GM18909 (cell line): ENCODE data around the gene ACOX3.
"Not testable (repeated sequence)": the region's sequence is repeated elsewhere in the genome, so short reads cannot be mapped to it uniquely, and the experiment has no call there.

Experiments
- ATAC-seq: cut with Tn5 transposase; IDR thresholded peaks from one replicate; pipeline ENCODE4 v1.9.1; 2021; ENCODE audit warnings: mild to moderate bottlenecking; ENCODE audit not compliant: unreplicated experiment, poor library complexity

Gene ACOX3

DNA sequence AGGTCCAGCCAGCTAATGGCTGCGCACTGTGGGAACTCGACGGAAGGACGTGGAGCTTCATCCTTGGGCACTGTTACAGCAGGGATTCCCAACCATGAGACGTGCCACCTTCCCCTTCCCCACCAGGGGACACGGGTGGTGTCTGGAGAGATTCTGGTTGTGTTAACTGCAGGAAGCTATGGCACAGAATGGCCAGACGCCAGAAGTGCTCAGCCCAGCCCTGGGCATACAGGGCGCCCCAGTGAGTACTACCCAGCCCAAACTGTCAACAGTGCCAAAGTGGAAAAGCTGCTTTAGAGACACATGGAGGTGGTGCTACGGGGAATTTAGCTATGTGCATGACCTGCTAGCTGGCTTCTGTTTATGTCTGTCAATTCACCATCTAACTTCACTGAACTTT, 32.8 kb downstream of the ACOX3 start:
- no peak for ATAC-seq

DNA sequence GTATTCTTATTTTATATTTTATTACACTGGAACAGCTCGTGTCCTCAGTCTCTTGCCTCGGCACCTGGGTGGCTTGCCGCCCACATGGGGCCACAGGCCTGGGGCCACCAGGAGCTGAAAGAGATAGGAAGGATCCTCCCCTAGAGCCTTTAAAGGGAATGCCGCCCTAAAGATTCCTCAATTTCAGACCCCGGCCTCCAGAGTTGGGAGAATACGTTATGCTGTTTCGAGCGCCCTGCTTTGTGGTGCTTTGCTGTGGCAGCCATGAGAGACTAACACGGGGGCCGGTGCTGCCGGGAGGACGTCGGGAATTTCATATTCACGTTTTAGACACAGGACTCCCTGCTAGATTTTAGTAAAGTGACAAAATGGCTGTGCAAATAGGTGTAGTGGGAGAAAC, 33.2 kb downstream of the ACOX3 start:
- ATAC-seq = no peak

DNA sequence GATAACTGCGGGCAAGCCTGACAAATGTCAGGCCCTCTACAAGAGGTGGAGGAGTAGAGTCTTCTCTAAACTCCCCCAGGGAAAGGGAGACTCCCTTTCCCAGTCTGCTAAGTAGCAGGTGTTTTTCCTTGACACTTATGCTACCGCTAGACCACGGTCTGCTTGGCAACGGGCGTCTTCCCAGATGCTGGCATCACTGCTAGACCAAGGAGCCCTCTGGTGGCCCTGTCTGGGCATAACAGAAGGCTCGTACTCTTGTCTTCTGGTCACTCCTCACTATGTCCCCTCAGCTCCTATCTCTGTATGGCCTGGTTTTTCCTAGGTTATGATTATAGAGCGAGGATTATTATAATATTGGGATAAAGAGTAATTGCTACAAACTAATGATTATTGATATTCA, 33.6 kb downstream of the ACOX3 start:
- not testable (repeated sequence) for ATAC-seq

DNA sequence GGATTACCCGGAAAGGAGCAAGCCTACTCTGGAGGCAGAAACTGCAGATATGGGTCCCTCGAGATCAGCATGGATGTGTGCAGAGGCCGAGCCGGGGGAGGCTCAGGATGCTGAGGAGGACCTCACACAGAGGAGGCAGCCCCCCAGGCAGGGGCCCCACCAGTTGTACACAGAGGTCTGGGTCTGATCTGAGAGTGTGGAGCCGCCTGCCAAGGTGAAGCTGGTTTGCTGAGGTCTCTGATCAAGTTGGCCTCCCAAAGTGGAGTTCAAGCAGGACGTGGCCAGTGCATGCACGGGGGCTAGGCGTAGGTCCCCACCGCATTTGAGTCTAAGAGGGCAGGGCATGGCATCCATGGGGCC, 35.0 kb downstream of the ACOX3 start:
- ATAC-seq = no peak

DNA sequence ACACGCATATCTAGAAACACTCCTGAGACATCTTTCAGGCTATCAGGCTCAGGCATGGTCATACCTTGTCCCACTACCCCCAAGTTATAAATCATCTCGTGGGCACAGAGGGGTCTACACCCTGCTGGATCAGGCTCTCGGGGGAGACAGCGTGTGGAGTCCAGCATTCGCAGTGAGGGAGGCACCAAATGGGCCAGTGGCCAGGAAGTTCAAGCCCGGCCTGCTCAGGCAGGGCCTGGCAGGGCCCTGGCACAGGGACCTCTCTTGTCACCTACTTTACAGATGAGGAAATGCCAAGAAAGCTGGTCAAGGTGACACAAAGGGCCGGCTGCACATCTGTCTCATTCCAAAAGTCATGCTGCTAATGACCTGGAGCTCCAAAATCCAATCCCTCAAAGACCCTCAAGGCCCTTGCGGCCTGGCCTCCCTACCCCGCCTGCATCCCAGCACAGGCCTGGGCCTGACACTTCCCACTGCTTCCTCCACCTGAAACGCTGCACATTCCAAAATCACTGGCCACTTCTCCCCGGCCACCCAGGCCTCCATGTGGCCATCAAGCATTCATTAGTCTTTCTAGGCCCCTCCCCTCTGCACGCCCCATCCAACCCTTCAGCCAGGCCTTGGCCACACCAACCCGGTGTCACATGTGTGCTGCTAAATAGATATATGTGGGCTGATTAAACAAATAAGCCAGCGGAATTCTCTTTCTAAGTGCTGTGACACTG, 35.6 kb downstream of the ACOX3 start:
- no peak for ATAC-seq

DNA sequence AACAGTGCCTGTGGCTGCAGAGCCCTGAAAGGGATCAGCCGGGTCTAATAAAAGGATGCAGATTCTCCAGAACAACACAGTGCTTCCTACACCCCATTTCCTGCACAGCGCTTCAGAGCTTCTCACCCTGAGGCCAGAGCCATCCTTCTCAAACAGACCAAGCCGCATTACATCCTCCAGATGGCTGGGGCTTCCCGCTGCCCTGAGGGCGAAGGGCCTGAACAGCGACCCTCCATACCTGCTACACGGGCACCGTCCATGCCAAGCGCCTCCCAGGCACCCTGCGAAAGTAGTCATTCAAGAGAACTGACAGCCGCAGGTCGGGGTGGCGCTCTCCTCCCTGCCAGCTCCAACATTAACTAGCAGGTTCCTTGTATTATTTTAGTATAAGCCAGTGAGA, 36.5 kb downstream of the ACOX3 start:
- no peak for ATAC-seq

DNA sequence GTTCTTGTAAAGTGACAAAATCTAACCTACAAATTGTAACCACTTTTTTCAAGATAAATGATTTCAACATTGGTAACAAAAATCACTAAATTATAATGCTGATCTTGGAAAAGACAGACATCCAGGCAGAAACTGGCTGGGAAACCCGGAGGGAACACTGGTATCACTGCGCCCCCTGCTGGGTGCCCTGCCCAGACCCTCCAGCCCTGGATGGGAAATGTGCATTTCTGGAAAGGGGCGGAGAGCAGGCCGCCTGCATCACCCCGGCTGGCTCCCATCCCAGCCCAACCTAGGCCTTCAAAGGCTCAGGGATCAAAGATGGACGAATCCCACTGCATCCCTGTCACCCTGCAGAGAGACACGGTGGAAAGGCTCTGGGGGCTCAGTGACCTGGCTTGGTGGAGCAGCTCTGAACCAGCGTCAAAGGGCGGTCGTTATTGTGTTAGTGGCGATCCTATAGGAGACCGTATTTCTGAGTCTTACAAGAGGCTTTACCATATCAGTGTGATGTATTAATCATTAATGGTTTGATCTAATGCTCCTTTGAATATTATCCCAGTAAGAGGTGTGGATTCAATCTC, 37.3 kb downstream of the ACOX3 start:
- no peak for ATAC-seq

DNA sequence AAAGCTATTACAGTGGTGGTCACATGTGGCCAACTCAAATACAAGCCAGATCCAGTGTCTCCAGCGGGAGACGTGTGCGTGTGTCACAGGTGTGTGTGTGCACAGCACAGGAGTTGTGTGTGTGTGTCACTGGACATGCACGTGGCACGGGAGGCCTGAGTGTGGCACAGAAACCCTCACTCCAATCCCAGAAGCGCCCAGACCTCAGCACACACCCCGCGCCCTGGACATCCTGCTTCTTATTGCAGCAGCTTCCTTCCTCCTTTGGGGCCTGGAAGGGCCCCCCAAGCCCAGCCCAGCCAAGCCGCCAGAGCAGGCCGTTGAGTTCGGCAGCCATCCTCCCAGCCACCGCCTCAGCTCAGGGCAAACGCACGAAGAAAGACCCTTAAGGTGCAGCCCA, 37.9 kb downstream of the ACOX3 start:
- no peak for ATAC-seq

DNA sequence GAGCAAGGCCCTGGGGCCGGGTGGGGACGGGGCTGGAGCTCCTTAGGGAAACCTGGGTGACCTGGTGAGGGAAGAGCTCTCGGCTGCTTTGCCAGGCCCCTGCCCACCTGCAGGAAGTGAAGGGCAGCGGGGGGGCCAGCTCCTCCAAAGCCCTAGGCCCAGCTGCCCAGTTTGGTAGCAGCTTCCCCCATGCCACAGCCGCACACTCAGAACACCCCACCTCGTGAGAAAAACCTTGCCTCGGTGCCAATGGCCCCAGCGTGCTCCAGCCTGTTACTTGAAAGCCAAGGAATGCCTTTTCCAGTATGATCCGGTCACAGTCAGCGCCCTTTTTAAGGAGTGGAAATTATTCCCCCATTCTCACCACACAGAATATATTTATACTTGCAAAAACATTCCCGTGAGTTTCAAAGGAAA, 38.3 kb downstream of the ACOX3 start:
- no peak for ATAC-seq

DNA sequence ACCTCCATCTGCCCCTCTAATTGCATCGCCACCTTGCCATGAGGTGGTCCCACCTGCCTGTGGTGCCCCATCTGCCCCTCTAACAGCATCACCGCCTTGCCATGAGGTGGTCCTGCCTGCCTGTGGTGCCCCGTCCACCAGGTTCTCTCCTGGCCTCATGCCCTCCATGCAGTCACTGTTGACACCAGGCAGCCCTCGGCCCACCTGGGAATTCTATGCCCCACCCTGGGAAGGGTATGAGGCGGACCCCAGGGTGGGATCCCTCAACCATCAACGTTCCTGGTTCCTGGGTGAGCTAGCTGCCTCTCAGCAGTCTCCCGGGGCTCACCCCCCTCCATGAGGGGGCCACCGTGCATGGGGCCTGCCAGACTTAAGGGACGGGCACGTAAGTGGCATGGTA, 38.9 kb downstream of the ACOX3 start:
- ATAC-seq = no peak

DNA sequence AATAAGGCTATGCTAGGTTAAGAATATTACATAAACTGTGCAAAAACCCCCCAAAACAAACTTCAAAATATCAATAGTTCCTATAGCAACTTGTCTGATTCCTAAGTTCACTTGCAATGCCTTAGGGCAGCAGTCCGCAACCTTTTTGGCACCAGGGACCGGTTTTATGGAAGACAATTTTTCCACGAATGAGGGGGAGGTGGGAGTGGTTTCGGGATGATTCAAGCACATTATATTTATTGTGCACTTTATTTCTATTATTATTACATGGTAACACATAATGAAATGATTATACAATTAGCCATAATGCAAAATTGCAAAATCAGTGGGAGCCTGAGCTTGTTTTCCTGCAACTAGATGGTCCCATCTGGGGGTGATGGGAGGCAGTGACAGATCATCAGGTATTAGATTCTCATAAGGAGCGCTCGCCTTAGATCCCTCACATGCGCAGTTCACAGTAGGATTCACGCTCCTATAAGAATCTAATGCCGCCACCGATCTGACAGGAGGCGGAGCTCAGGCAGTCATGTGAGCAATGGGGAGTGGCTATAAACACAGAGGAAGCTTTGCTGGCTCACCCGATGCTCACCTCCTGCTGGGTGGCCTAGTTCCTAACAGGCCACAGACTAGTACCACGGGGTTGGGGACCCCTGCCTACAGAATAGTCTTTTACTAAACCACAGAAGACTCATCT, 39.7 kb downstream of the ACOX3 start:
- ATAC-seq = no peak

DNA sequence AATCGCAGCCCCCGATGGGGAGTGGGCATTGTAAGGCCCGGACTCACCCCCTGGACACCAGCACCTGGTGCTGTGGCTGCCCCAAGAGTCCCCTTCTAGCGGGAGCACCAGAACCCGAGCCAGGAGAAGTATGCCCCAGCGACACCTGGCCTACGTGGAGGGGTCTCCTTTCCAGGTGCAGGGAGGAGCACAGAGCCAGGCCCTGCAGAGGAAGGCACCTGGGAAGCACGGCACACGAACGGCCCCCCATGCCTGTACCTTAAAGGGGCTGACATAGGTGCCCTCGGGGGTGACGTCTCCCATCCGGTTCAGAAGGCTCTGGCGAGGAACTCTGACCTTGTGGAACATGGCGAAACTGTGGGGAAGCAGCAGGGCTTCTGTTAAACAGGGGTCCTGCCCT, 41.2 kb downstream of the ACOX3 start:
- ATAC-seq = no peak

DNA sequence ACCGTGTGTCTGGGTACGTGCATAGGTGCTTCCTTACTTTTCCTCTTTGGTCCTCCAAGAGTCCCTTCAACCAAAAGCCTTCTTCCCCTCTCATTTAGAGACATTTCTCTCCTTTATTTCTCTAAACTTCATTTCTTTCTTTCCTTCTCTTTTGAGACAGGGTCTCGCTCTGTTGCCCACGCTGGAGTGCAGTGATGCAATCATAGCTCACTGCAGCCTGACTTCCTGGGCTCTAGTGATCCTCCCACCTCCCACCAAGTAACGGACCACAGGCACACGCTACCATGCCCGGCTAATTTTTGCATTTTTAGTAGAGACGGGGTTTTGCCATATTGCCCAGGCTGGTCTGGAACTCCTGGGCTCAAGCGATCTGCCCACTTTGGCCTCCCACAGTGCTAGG, 42.2 kb downstream of the ACOX3 start:
- no peak for ATAC-seq

DNA sequence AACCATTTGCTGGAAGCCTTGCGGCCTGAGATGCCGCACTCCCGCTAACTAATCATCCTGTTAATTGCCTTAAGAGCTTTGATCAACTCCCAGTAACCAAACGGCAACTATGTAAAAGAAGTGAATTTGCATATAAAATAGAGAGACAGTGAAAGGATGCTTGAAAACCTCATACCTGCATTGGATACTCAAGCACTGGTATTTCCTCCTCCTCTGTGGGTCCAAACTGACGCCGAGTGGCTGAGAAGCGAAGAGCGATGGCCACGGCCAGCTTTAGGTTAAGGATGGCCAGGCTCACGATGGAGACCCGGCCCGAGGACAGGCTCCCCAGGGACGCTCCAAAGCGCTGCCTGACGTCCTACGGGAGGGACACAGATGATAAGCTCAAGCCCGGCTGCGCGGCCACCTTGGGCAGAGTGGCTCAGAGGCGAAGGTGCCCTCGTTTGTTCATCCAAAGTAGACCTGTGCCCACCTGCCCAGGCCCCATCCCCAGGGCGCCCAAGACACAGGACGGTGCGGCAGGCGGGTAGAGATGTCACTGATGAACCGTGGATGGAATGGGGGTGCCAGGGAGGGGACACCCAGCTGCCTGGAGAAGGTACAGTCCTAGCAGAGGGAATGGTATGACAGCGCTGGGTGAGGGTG, 43.6 kb downstream of the ACOX3 start:
- no peak for ATAC-seq

DNA sequence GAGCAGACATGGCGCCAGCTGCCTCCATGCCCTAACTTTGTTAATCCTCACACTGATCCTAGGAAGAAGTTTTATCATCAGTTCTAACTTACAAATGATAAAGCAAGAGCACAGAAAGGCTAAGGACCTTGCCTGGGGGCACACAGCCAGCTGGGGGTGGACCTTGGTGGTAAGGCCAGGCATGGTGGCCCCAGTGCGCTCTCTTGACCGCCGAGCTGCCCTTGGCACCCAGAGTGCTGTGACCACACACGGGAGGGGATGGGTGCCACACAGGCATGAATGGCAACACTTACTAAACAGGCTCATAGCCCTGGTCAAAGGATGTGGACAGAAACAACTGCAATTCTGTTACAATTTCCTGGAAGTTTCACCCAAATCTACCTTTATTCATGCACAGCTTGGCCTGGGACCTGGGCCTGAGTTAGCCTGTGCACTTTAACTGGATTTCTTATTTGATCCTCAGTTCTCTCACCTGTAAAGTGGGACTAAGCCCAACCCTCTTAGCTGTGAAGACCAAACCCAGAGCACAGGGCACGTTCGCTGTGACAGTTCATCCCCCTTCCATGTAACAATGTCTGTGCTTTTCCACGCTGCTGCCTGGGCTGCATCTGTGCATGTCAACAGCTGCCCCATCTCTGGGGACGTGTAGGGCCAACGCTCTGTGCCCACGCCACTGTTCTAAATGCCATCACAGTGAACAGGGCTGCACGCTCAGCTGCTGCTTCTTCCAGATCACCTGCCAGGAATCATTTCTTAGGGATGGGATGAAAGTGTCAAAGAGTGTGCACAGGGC, 44.8 kb downstream of the ACOX3 start:
- ATAC-seq = no peak

DNA sequence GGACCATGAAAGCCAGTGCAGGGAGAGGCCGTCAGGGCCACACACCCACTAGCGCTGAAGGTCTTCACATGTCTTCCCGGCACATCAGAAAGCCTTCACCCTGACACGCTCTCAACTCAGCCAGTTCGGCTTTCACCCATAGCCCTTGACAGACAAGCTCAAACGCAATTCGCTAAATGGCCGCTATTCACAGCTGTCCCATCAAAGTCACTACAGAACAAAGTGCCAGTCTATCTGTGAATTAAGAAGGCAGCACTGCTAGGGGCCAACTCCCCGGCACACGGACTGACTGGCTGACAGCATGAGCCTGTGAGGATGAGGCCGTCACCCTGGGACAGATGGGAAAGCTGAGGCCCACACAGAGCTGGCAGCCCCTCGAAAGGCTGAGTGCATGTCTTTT, 45.7 kb downstream of the ACOX3 start:
- no peak for ATAC-seq

DNA sequence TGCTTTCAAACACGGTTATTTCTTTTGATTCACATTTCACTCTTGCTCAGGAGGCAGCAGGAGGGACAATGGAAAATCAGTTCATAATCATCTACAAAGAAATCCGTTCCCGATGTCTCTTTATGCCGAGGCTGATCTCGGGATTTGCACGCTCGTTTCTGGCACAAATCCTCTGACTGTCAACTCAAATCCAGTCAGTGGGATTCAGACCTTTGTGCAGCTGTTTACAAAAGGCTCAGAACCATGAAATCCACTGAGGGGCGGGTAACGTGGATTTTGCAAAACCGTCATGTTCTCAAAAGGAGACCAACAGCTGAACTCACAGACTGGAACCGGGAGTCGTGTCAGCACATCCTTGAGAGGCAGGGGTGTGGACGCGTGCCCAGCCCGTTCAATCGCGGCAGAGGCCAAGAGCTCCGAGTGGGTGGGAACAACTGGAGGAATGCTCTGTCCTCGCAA, 46.4 kb downstream of the ACOX3 start:
- no peak for ATAC-seq

DNA sequence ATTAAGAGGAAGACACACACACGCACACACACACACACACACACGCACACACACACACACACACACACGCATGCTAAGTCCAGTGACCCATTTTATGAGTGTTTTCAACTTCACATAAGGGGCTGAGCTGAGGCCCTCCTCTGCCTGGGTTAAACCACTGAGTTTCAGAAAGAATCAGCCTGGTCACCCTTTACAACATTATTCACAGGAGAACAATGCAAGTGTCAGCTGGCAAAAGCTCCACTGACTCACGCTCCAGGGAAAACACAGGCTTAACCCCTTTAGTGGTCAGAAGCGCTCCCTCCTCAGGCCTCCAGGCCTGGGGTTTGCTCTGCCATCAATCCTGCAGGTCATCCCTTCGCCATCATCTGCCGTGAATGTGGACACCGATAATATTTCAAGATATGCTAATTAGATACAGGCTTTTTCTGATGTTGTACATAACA, 46.9 kb downstream of the ACOX3 start:
- ATAC-seq = no peak

DNA sequence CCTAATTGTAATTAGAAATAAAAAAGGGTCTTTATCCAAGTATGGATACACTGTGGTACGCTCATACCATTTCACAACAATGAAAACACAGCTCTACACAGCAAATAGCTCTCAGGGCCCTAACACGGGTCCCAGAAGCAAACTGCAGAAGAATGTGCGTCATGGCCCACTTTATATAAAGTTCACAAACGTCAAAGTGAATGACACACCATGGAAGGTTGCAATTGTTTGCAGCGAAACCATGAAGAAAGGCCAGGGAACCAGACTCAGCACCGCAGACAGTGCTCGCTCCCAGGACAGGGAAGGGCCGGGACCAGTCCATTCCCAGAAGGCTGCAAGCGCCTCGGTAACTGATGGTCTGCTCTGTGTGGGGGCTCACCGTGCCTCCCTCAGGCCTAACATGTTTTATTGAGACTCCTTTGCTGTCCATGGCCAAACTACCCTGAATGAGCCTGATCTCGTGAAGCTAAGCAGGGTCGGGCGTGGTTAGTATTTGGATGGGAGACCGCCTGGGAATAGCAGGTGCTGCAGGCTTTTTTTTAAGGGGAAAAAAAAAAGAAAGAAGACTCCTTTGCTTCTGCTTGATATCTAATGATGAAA, 47.8 kb downstream of the ACOX3 start:
- ATAC-seq = no peak

DNA sequence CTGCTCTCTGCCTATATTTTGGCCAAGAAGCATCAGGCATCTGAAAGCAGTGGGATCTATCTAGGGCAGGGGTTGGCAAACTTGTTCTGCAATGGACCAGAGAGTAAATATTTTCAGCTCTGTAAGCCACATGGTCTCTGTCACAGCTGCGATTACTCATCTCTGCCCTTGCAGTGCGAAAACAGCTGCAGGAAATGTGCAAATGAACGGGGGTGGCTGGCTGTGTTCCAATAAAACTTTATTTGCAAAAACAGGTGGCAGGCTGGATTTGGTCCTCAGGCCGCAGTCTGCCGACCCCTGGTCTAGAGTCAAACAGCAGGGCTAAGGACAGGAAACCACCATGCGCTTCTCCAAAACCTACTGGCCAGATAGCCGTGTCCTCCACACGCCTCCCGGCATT, 48.6 kb downstream of the ACOX3 start:
- peak; percentile 75 for ATAC-seq
